HG03442 (cell line): ENCODE data around the gene NYAP1.
"Not testable (repeated sequence)": the region's sequence is repeated elsewhere in the genome, so short reads cannot be mapped to it uniquely, and the experiment has no call there.

ENCODE experiments used
- ATAC-seq: cut with Tn5 transposase; IDR thresholded peaks from one replicate; pipeline ENCODE4 v1.9.1; 2021; ENCODE audit warnings: mild to moderate bottlenecking, moderate library complexity; ENCODE audit not compliant: unreplicated experiment

Gene NYAP1

GRCh38 chr7:100540073-100540723 is 56.5 kb downstream of the NYAP1 start:
- no peak for ATAC-seq

GRCh38 chr7:100541309-100541708 is 57.6 kb downstream of the NYAP1 start:
- not testable (repeated sequence) for ATAC-seq

- no peak for ATAC-seq
Measured at GRCh38 chr7:100543586-100543985, 59.9 kb downstream of the NYAP1 start.

- no peak for ATAC-seq
Measured at GRCh38 chr7:100544386-100544785, 60.7 kb downstream of the NYAP1 start.
